Peyer's patch (tissue), 4 donors: ENCODE data around the gene GREB1. TPM values are rescaled to one million over a fixed set of nuclear protein-coding genes. Genes with fewer than 3 reads are reported as not detected.

Experiments used
- DNase-seq, 3 donors: peaks; one replicate each; pipeline ENCODE4 v3.0.0-alpha.2; 2017 to 2019
- H3K27ac ChIP-seq, 4 donors: fragments of 200-600 bp; sonication (generic); one replicate each; pipeline ENCODE4 v1.5.1; 2016 to 2019
- H3K27me3 ChIP-seq, 2 donors: fragments of 200-600 bp; sonication (generic); one replicate each; pipeline ENCODE4 v1.5.1; 2019
- H3K36me3 ChIP-seq, 3 donors: fragments of 200-600 bp; sonication (generic); one replicate each; pipeline ENCODE4 v1.5.1; 2016 to 2019
- H3K4me1 ChIP-seq, 4 donors: fragments of 200-600 bp; sonication (generic); one replicate each; pipeline ENCODE4 v1.5.1; 2016 to 2019
- H3K4me3 ChIP-seq, 4 donors: fragments of 200-600 bp; sonication (generic); 1 replicate in 3 of 4; 2 replicates in 1 of 4; pipeline ENCODE4 v1.5.1; 2016 to 2019; ENCODE audit warnings: mild to moderate bottlenecking in 1 of 4
- H3K9me3 ChIP-seq, 4 donors: fragments of 200-600 bp; sonication (generic); one replicate each; pipeline ENCODE4 v1.5.1; 2016 to 2019; ENCODE audit warnings: mild to moderate bottlenecking in 1 of 4
- POLR2A ChIP-seq, 2 donors: fragments of 450-650 bp; IDR thresholded peaks; one replicate each; pipeline ENCODE4 v1.5.1; 2017; ENCODE audit warnings: antibody characterized with exemption in 2 of 2, mild to moderate bottlenecking in 2 of 2, moderate library complexity in 2 of 2
- total RNA-seq, 4 donors: library from RNA; depleted of rRNA; stranded (reverse); fragments of >200 nt; gene quantifications; one replicate each; pipeline ENCODE4 v1.1.0, GENCODE V29; 2016
- TF ChIP-seq, protein P1 (sequence below), 6 experiments: fragments of 450-650 bp in 4 of 6; fragments of 200-600 bp in 2 of 6; sonication (generic) in 1 of 6; IDR thresholded peaks; one replicate each; pipeline ENCODE4 v1.5.1; 2017 to 2019; ENCODE audit warnings: antibody characterized with exemption in 6 of 6, mild to moderate bottlenecking in 3 of 6, moderate library complexity in 1 of 6

GREB1 gene
- total RNA-seq, 4 donors from 2014 or later: 0.88 to 4.1 (median 1.9) TPM

DNA sequence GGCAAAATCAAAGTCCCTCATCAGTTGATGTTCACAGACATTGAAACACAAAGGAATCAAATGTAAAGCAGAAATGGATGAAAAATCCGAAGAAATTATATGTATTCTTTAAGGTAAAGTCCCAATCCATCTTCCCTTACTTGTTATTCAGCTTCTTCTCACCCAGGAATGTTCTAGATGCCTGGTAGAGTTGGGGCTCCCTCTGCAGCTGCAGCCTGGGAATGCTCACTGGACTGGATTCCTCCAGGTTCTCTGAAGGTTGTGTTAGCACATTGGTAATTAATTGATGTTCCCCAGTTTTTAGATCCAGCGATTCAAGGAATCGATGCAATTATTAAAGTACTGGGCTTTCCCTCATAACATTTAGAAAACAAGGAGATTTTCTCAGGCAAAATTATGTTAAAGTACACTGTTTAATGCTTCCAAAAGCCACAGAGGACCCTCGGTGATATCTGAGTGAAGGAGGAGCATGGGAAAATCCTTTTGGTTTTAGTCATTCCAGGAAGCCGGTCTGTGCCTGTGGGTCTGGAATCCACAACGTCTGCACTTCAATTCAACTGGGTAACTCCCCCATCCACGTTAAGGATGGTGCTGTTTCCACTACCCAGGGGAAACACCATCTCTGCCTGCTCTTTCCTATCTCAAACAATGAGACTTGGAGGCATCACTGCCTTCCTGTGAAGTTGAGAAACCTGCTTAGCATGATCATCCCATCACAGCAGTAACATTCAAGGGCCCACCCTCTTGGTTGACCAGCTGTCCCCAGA, 114.2 kb downstream of the GREB1 start:
- TF ChIP-seq, protein P1, sequence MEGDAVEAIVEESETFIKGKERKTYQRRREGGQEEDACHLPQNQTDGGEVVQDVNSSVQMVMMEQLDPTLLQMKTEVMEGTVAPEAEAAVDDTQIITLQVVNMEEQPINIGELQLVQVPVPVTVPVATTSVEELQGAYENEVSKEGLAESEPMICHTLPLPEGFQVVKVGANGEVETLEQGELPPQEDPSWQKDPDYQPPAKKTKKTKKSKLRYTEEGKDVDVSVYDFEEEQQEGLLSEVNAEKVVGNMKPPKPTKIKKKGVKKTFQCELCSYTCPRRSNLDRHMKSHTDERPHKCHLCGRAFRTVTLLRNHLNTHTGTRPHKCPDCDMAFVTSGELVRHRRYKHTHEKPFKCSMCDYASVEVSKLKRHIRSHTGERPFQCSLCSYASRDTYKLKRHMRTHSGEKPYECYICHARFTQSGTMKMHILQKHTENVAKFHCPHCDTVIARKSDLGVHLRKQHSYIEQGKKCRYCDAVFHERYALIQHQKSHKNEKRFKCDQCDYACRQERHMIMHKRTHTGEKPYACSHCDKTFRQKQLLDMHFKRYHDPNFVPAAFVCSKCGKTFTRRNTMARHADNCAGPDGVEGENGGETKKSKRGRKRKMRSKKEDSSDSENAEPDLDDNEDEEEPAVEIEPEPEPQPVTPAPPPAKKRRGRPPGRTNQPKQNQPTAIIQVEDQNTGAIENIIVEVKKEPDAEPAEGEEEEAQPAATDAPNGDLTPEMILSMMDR (IDR thresholded peaks at IDR 0.05): no peak
- TF ChIP-seq POLR2A (IDR thresholded peaks at IDR 0.05): no peak
- Histone ChIP-seq H3K4me1 (no peaks in the 10 kb centered on the region), H3K36me3 (no peaks in the 10 kb centered on the region), H3K27me3 (no peaks in the 10 kb centered on the region), H3K9me3 (no peaks in the 10 kb centered on the region), H3K27ac (no peak overlapping the region), H3K4me3 (no peak overlapping the region)
- no peak for DNase-seq

DNA sequence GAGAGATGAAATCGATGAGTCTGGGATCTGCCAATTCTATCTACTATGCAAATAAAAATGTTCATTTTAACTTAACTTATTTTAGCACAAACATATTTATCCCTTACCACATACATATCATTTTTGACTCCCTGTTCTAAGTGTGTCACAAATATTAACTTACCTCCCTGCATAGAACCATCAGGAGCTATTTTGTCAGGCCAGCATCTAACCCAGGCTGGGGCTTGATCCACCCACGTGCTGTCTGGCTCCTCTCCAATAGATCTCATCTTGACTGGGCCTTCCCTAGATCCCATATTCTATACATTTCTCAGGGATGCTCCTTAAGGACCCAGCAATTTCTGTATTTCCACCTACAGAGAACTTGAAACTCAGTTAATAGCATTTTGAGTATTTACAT, 115.2 kb downstream of the GREB1 start:
- H3K36me3 ChIP-seq: no peaks in the 10 kb centered on the region
- no peak for TF ChIP-seq POLR2A (IDR thresholded peaks at IDR 0.05)
- TF ChIP-seq, protein P1 (IDR thresholded peaks at IDR 0.05): no peak
- no peak overlapping the region for H3K27ac ChIP-seq
- no peaks in the 10 kb centered on the region for H3K27me3 ChIP-seq
- no peaks in the 10 kb centered on the region for H3K4me1 ChIP-seq
- no peak for DNase-seq
- H3K4me3 ChIP-seq: no peak overlapping the region
- no peaks in the 10 kb centered on the region for H3K9me3 ChIP-seq

DNA sequence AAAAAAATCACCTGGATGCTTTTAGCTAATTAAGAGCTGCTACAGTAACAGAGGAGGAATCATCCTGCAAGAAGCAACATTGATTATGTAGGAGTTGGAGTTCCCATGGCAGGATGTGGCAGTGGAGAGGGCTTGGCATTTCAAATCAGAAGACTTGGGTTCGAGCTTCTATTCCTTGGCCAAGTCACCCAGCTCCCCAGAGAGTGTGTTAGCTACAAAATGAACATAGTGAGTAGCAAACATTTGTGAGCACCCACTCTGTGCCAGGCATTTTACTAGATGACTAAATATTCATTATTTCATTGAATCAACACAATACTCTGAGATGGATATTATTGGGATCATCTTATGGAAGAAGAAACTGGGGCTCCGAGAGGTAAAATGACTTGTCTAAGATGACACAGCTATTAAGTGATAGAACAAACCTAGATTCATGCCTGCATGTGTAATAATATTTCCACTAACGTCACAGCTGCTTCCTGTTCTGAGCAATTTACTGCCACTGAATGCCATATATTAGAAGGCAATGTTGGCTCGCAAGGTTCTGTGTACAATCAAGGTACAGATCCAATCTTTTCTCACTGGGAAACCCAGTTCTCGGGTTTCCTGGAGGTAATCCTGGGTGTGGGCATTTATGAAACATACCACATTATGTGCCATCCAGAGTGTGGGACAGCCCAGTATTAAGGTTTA, 118.2 kb downstream of the GREB1 start:
- Histone ChIP-seq H3K36me3 (no peaks in the 10 kb centered on the region), H3K4me3 (no peak overlapping the region), H3K27ac (no peak overlapping the region), H3K9me3 (no peaks in the 10 kb centered on the region), H3K27me3 (no peaks in the 10 kb centered on the region), H3K4me1 (no peaks in the 10 kb centered on the region)
- TF ChIP-seq, protein P1 (IDR thresholded peaks at IDR 0.05): no peak
- no peak for TF ChIP-seq POLR2A (IDR thresholded peaks at IDR 0.05)
- DNase-seq: no peak

DNA sequence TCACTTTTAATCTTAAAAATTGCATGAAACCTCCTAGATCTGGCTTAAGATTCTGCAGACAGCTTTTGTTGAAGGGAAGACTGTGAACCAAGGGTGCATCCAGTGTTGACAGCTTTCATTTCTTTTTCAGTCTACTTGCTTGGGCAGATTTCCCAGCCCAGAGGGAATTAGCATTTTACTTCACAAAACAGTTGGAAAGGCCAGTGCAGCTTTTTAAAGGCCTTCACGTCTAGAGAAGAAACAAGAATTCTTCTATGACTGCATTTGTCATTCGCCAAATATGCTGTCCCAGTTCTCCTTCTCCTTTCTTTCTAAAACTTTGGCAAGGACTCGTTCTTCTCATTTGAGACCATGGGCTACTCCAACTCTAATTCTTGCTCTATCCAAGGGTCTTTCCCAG, 118.7 kb downstream of the GREB1 start:
- DNase-seq: no peak
- TF ChIP-seq, protein P1 (IDR thresholded peaks at IDR 0.05): no peak
- no peak for TF ChIP-seq POLR2A (IDR thresholded peaks at IDR 0.05)
- H3K27ac ChIP-seq: no peak overlapping the region
- no peaks in the 10 kb centered on the region for H3K9me3 ChIP-seq
- H3K4me3 ChIP-seq: no peak overlapping the region
- no peaks in the 10 kb centered on the region for H3K36me3 ChIP-seq
- H3K4me1 ChIP-seq: no peaks in the 10 kb centered on the region
- no peaks in the 10 kb centered on the region for H3K27me3 ChIP-seq

DNA sequence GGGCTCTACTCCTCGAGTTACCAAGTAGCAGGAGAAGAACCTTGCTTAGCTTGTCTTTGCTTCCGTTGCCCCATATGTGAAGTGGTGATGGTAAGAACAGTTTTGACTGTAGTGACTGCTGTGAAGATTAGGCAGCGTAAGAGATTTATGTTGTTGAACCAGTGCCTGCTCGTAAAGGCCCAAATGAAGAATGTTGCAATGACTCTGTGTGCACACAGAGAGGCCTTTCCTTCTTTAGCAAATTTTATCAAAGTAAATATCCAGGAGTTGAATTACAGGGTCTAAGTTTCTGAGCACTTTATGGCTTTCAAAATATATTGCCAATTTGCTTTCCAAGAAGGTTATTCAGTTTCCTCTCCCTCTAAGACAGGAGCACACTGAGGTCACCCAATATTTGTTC, 121.7 kb downstream of the GREB1 start:
- no peak for DNase-seq
- no peak overlapping the region for H3K27ac ChIP-seq
- H3K9me3 ChIP-seq: no peaks in the 10 kb centered on the region
- H3K36me3 ChIP-seq: no peaks in the 10 kb centered on the region
- no peaks in the 10 kb centered on the region for H3K4me1 ChIP-seq
- no peak overlapping the region for H3K4me3 ChIP-seq
- H3K27me3 ChIP-seq: no peaks in the 10 kb centered on the region
- TF ChIP-seq, protein P1 (IDR thresholded peaks at IDR 0.05): no peak
- no peak for TF ChIP-seq POLR2A (IDR thresholded peaks at IDR 0.05)
